ENCODE measurements around the gene APOBEC4. TPM values are rescaled to one million over a fixed set of nuclear protein-coding genes. Genes with fewer than 3 reads are reported as not detected.
"Not testable (repeated sequence)": the region's sequence is repeated elsewhere in the genome, so short reads cannot be mapped to it uniquely, and the experiment has no call there.

APOBEC4 gene
- total RNA-seq, 1 experiment from 2014 or later, result not detected

- no peaks in the 10 kb centered on the region for H3K9me3 Mint-ChIP-seq (ENCODE audit: unreplicated experiment)
- no peak for TF ChIP-seq CTCF (IDR thresholded peaks at IDR 0.05; ENCODE audit: unreplicated experiment)
- peaks cover 81% of the 10 kb centered on the region for H3K36me3 Mint-ChIP-seq (ENCODE audit: insufficient read depth, unreplicated experiment)
- intact Hi-C loops (cut with micrococcal nuclease), result no loop called here
- no peak overlapping the region for H3K4me3 Mint-ChIP-seq (ENCODE audit: unreplicated experiment)
- no peak for DNase-seq (ENCODE audit: unreplicated experiment)
- peak overlapping the region; percentile 68 for H3K27ac Mint-ChIP-seq (ENCODE audit: low read depth, unreplicated experiment)
- ChIA-PET POLR2A (interaction anchor here (1.9 to 7.4 kb wide), 2 partner anchors 9 to 158 kb away, joined by 7 to 64 read pairs; partner anchors contain the start of gene SMG7), CTCF (interaction anchor here (0.7 to 1.5 kb wide), 5 partner anchors 19 to 666 kb away, joined by 3 to 6 read pairs (median 4); no protein-coding TSS in a partner anchor)
- H3K27me3 Mint-ChIP-seq (ENCODE audit: insufficient read depth, unreplicated experiment), result no peaks in the 10 kb centered on the region
- no TSS peak for BruUV-seq (replicated peaks)
- peaks cover 21% of the 10 kb centered on the region for H3K4me1 Mint-ChIP-seq (ENCODE audit: insufficient read depth, unreplicated experiment)
These were observed 24.6 kb downstream of the APOBEC4 start for GRCh38 chr1:183628537-183628936.

GRCh38 chr1:183626236-183626635 is 26.9 kb downstream of the APOBEC4 start:
- peaks cover 77% of the 10 kb centered on the region for H3K36me3 Mint-ChIP-seq (ENCODE audit: insufficient read depth, unreplicated experiment)
- ChIA-PET CTCF (interaction anchor here (0.6 to 2.8 kb wide), 9 partner anchors 8 to 321 kb away, joined by 3 to 18 read pairs (median 5); no protein-coding TSS in a partner anchor), POLR2A (interaction anchor here (0.6 to 2.3 kb wide), 5 partner anchors 9 to 344 kb away, joined by 3 to 12 read pairs (median 5); partner anchors contain the start of genes ARPC5 and SMG7)
- intact Hi-C loops (cut with micrococcal nuclease); H3K27me3 Mint-ChIP-seq (ENCODE audit: insufficient read depth, unreplicated experiment); H3K9me3 Mint-ChIP-seq (ENCODE audit: unreplicated experiment); H3K4me3 Mint-ChIP-seq (ENCODE audit: unreplicated experiment); H3K27ac Mint-ChIP-seq (ENCODE audit: low read depth, unreplicated experiment); DNase-seq (ENCODE audit: unreplicated experiment); BruUV-seq (replicated peaks): not testable (repeated sequence)
- peaks cover 29% of the 10 kb centered on the region for H3K4me1 Mint-ChIP-seq (ENCODE audit: insufficient read depth, unreplicated experiment)

GRCh38 chr1:183622884-183623785 is 30.0 kb downstream of the APOBEC4 start:
- ChIA-PET CTCF (interaction anchor here (0.6 to 2.4 kb wide), 26 partner anchors 9 to 341 kb away, joined by 3 to 33 read pairs (median 4); no protein-coding TSS in a partner anchor), POLR2A (interaction anchor here (0.5 to 6.8 kb wide), 9 partner anchors 10 to 154 kb away, joined by 3 to 67 read pairs (median 3); partner anchors contain the start of genes ARPC5 and SMG7)
- peak; percentile 86 for DNase-seq (ENCODE audit: unreplicated experiment)
- peaks cover 55% of the 10 kb centered on the region for H3K36me3 Mint-ChIP-seq (ENCODE audit: insufficient read depth, unreplicated experiment)
- H3K4me1 Mint-ChIP-seq (ENCODE audit: insufficient read depth, unreplicated experiment), result peaks cover 35% of the 10 kb centered on the region
- peak overlapping the region; percentile 65 for H3K27ac Mint-ChIP-seq (ENCODE audit: low read depth, unreplicated experiment)
- TF ChIP-seq CTCF (IDR thresholded peaks at IDR 0.05; ENCODE audit: unreplicated experiment), result peak; percentile 97
- no peak overlapping the region for H3K4me3 Mint-ChIP-seq (ENCODE audit: unreplicated experiment)
- intact Hi-C loops (cut with micrococcal nuclease), result loop anchor here (1.0 to 5.0 kb wide), 10 partner anchors 14 to 661 kb away; no protein-coding TSS in a partner anchor
- H3K27me3 Mint-ChIP-seq (ENCODE audit: insufficient read depth, unreplicated experiment), result no peaks in the 10 kb centered on the region
- BruUV-seq (replicated peaks), result no TSS peak
- H3K9me3 Mint-ChIP-seq (ENCODE audit: unreplicated experiment), result no peaks in the 10 kb centered on the region

GRCh38 chr1:183622013-183622412 is 31.1 kb downstream of the APOBEC4 start:
- Mint-ChIP-seq H3K9me3 (ENCODE audit: unreplicated experiment) (no peaks in the 10 kb centered on the region), H3K4me3 (ENCODE audit: unreplicated experiment) (no peak overlapping the region), H3K4me1 (ENCODE audit: insufficient read depth, unreplicated experiment) (peaks cover 41% of the 10 kb centered on the region), H3K27ac (ENCODE audit: low read depth, unreplicated experiment) (no peak overlapping the region), H3K36me3 (ENCODE audit: insufficient read depth, unreplicated experiment) (peaks cover 45% of the 10 kb centered on the region), H3K27me3 (ENCODE audit: insufficient read depth, unreplicated experiment) (no peaks in the 10 kb centered on the region)
- ChIA-PET POLR2A (interaction anchor here (1.3 to 6.8 kb wide), 4 partner anchors 11 to 150 kb away, joined by 3 to 67 read pairs (median 10); partner anchors contain the start of genes ARPC5 and SMG7), CTCF (interaction anchor here (0.6 to 3.4 kb wide), 12 partner anchors 10 to 340 kb away, joined by 3 to 33 read pairs (median 4); no protein-coding TSS in a partner anchor)
- DNase-seq (ENCODE audit: unreplicated experiment), result no peak
- TF ChIP-seq CTCF (IDR thresholded peaks at IDR 0.05; ENCODE audit: unreplicated experiment), result no peak
- BruUV-seq (replicated peaks), result no TSS peak
- intact Hi-C loops (cut with micrococcal nuclease), result loop anchor here (2.0 to 5.0 kb wide), 2 partner anchors 79 to 660 kb away; no protein-coding TSS in a partner anchor
